ENCODE results near the gene CCL22.
"Not testable (repeated sequence)": the region's sequence is repeated elsewhere in the genome, so short reads cannot be mapped to it uniquely, and the experiment has no call there.

CCL22 gene, protein sequence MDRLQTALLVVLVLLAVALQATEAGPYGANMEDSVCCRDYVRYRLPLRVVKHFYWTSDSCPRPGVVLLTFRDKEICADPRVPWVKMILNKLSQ

GRCh38 chr16:57358527-57359095, at the start of gene CCL22:
CCL22 (plus strand) TSS chr16:57358783; CDS start chr16:57358817, 34 bp downstream.
- DNase-seq (ENCODE audit: low spot score) = no peak

DNA sequence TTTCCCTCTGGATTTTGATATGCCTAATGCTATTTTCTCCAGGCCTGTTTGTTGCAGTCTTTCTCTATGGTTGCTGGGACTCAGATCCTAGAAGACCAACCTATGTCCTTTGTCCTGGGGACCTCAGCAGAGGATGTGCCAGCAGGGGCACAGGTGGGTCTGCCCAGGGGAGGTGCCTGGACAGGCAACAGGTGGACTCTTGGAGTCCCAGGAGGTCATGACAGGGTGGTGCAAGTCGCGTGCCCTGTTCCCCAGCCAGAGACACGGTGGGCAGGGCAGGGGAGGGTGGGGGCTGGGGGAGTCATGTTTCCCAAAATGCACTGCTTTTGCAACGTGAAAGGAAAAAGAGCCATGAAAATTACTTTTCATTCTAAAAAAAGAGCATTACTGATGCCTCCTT, 47.8 kb upstream of the CCL22 start:
- DNase-seq (ENCODE audit: low spot score) = no peak

GRCh38 chr16:57313509-57313908, 45.1 kb upstream of the CCL22 start:
- DNase-seq (ENCODE audit: low spot score) = no peak

GRCh38 chr16:57314161-57314785, 44.3 kb upstream of the CCL22 start:
- DNase-seq (ENCODE audit: low spot score) = no peak

DNA sequence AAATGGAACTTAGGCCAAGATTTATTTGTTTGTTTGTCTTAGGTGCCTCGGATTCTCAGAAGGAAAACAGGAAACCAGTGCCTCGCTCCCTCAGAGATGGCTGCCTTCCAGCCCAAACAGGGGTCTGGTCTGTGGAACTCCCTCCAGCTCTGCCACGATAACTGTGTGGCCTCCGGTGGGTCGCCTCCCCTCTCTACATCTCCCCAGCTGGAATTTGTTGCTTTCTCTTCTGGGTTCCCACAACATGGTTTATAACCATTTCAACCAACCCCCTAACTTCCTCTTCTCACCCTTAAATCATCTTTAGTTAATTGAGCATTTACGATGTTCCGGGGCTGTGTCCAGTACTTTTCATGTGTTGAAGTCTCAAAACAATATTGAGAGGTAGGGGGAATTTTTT, 43.2 kb upstream of the CCL22 start:
- no peak for DNase-seq (ENCODE audit: low spot score)

DNA sequence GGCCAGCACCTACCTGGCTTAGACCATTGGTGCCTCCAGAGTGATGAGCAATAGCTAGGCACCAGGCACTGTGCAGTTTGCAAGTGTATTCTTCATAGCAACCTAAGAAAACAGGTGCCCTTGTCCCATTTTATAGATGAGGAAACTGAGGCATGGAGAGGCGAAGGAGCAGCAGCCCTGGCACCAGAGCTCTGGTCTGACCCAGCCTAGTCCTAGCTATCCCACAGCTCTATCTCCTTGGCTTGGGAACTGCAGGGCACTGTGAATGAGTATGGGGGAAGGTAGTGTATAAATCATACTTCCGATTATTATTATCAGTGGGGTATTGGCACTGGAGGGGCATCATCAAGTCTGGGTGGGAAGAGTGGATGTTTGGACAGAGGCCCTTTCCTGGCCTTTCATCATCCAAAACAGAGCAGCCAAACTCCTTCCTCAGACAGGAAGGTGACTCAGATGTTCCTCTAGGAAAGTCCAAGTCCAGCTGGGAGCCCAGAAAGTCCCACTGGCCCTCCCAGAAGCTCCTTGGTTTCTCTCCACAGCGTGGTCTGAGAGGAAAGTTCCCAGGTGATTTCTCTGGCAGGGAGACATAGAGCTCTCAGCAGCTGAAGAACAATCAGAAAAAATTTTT, 42.1 kb upstream of the CCL22 start:
- DNase-seq (ENCODE audit: low spot score) = no peak

GRCh38 chr16:57318240-57318970, 40.2 kb upstream of the CCL22 start:
- no peak for DNase-seq (ENCODE audit: low spot score)

DNA sequence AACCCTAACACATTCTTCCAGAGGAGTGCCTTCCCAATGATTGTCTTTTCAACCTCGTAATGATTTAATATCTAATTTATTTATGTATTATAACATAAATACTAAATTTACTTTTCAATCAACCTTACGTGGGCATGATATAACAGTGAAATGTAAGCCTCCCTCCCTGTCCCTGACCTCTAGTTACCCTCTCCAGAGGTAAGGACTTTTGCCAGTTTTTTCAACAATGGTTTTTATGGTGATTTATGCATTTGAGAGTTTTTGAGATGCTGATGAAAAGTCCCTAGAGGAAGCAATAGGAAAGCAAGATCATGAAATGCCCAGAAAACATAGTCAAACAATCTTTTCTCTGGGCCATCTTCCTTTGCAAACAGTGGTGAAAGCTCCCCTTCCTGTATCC, 38.9 kb upstream of the CCL22 start:
- no peak for DNase-seq (ENCODE audit: low spot score)

GRCh38 chr16:57324749-57325148, 33.8 kb upstream of the CCL22 start:
- DNase-seq (ENCODE audit: low spot score) = no peak

DNA sequence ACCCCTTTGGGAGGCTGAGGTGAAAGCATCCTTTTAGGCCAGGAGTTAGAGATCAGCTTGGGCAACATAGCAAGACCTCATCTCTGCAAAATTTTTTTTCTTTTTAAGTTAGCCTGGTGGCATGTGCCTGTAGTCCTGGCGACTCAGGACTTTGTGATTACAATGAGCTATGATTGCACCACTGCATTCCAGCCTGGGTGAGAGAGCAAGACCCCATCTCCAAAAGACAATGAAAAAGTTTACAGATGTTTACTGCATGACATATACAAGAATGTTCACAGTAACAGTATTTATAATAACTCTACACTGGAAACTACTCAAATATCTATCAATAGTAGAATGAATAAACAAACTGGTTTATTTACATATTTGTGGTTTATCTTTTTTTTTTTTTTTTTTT, 33.1 kb upstream of the CCL22 start:
- no peak for DNase-seq (ENCODE audit: low spot score)

DNA sequence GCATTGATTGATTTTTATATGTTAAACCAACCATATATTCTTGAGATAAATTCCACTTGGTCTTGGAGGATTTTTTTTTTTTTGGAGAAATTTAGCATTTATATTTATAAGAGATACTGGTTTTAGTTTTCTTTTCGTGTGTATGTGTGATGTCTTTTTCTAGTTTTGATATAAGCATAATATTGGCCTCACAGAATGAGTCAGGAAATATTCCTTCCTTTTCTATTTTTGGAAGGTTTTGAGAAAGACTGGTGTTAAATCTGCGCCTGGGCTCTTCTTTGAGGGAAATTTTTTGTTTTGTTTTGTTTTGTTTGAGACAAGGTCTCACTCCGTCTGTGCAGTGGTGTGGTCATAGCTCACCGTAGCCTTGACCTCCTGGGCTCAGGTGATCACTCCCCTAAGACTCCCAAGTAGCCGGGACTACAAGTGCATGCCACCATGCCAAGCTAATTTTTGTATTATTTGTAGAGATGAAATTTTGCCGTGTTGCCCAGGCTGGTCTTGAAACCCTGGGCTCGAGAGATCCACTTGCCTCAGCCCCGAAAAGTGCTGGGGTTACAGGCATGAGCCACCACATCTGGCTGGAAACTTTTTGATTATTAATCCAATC, 28.8 kb upstream of the CCL22 start:
- DNase-seq (ENCODE audit: low spot score) = no peak

DNA sequence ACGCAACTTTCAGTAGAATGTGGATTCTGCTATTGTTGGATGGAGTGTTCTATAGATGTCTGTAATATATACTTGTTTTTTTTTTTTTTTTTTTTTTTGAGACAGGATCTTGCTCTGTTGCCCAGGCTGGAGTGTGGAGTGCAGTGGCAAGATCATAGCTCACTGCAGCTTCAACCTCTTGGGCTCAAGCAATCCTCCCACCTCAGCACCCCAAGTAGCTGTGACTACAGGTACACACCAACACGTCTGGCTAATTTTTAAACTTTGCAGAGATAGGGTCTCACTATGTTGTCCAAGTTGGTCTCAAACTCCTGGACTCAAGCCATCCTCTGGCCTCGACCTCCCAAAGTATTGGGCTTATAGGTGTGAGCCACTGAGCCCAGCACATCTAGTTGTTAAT, 27.2 kb upstream of the CCL22 start:
- DNase-seq (ENCODE audit: low spot score) = no peak

GRCh38 chr16:57333402-57333801, 25.2 kb upstream of the CCL22 start:
- DNase-seq (ENCODE audit: low spot score) = no peak

- no peak for DNase-seq (ENCODE audit: low spot score)
Measured at GRCh38 chr16:57335366-57335765, 23.2 kb upstream of the CCL22 start.

DNA sequence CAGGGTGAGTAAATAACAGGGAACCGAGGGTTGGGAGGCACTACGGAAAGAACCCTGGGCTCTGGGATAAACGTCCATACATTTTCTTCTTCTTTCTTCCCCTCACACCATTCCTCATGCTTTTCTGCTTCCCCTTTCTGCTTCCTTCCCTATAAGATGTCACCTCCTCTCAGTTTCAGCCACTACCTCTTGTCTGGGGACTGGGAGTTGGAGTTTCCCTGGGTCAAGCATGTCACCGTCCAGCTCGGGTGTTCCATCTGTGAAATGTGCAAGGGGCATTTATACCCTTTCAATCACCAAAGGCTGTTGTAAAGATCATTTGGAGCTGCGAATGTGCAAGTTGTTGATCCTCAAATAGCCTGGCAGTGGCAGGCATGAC, 17.5 kb upstream of the CCL22 start:
- no peak for DNase-seq (ENCODE audit: low spot score)

DNA sequence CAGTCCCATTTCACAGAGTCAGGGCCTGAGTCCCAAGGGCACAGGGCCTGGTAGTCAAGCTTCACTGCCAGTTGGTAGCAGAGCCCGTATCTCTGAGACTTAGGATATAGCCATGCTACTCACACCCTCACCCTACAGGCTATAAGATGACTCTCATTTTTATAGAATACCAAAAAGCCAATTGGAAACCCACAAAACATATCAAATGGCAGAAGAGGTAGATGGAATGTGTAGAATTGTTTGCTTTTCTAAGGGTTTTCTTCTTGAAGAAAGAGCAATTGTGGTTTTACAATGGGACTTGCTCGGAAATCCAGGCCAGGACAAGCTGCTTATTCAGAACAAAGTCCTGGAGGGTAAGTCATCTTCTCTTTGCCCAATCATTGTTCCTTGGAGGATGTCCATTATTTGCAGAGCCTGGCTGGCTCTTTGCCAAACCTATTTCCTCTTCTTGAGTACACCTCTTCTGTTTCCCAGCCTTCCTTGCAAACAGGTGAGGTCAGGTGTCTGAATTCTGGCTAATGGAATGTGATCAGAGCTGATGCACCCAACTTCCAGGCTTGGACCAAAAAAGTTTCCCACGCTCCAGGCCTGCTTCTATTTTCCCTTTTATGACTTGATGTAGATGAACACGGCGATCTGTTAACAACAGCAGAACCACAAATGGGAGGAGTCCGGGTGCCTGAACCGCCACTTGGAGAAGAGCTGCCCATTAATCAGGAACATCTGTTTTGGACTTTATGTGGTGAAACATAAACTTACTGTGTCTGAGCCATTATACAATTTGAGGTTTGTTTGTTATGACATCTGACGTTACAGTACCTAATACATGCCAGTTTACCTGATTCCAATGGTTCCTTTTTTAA, 16.9 kb upstream of the CCL22 start:
- no peak for DNase-seq (ENCODE audit: low spot score)

DNA sequence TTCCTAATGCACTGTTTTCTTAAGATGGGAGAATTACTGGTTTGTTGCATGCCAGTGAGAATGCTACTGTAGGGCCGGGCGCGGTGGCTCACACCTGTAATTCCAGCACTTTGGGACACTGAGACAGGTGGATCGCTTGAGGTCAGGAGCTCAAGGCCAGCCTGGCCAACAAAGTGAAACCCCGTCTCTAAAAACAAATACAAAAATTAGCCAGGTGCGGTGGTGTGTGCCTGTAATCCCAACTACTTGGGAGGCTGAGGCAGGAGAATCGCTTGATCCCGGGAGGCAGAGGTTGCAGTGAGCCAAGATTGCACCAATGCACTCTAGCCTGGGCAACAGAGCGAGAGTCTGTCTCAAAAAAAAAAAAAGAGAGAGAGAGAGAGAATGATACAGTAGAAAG, 16.0 kb upstream of the CCL22 start:
- DNase-seq (ENCODE audit: low spot score) = not testable (repeated sequence)

DNA sequence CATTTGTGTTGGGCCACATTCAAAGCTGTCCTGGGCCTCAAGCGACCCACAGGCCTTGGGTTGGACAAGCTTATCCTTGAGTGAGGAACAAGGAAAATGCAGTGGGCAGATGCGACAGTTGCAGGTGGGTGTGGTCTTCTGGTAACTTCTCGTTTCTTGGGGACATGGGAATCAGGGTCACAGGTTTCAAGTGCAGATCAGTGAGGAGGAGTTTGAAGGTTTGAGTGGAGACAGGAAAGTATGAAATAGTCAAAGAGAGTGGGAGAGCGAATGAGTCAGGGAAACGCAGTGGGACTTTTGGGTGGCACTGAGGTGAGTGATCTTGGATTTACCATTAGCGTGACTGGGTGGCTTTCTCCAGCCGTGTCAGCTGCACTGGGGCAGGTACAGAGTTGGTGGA, 15.4 kb upstream of the CCL22 start:
- no peak for DNase-seq (ENCODE audit: low spot score)

GRCh38 chr16:57344094-57344493, 14.5 kb upstream of the CCL22 start:
- not testable (repeated sequence) for DNase-seq (ENCODE audit: low spot score)

GRCh38 chr16:57345021-57345420, 13.6 kb upstream of the CCL22 start:
- no peak for DNase-seq (ENCODE audit: low spot score)

DNA sequence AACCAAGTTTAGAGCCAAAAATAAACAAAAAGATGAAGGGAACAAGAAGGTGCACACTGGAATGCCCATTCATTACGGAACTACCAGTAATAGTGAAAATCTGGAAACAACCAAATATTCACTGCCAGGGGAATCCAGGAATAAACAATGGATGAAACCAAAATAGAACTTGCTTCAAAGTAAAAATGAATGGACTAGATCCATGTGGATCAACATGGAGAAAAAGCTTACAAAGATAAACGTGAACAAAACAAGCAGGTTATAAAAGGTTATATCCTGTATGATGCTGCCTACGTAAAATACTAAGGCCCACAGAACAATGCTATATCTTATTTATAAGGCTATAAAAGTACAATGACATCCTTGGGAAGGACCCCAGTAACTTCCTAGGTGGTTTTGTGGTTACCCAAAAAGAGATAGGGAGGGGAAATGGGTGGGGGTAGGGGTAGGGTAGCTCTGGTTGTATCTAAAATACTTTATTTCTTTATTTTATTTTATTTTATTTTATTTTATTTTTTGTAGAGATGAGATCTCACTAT, 12.8 kb upstream of the CCL22 start:
- no peak for DNase-seq (ENCODE audit: low spot score)

All from CD4-positive, alpha-beta T cell treated with Interleukin-6 at 100 ng/mL for 8 hours (primary cell).